Fibroblast of skin of abdomen (primary cell): ENCODE data around the gene KDF1.
"Not testable (repeated sequence)": the region's sequence is repeated elsewhere in the genome, so short reads cannot be mapped to it uniquely, and the experiment has no call there.

ENCODE experiments used
- DNase-seq: peaks from one replicate; pipeline ENCODE4 v3.0.0-alpha.2; 2013

Gene KDF1

DNA sequence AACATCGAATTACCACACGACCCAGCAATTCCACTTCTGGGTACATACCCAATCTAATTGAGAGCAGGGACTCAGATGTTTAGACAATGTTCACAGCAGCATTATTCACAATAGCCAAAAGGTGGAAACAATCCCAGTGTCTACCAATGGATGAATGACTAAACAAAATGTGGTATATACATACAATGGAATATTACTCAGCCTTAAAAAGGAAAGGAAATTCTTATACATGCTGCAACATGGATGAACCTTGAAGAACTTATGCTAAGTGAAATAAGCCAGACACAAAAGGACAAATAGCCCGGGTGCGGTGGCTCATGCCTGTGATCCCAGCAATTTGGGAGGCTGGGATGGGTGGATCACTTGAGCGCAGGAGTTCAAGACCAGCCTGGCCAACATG, 6.9 kb downstream of the KDF1 start:
- no peak for DNase-seq

DNA sequence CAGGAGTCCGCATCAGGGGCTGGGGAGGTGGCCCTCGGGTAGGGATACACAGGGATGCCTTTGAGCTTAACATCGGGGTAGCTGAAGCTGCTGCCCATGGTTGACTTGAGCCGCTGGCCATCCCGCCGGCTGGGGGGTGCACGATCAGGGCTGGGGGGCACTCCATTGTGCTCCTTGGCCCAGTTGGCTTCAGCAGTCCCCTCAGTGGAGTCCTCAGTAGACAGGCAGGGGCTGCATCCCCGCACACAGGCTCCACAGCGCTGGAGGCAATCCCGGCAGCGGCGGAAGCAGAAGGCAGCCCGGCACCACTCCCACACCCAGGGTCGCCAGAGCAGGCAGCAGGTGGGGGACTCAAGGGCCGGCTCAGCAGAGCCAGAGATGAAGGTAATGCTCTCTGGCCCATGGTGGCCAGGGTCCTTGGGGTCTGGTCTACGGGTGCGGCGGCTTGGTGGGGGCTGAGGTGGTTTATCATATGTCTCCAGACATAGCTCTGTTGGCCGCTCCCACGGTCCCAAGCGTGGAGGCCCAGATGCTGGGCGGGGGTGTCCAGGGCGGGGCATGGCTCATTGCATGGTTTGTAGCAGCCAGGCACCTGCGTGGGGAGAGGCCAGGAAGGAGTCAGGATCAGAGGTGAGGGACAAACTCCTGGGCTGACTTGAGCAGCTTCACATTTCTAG, 8.3 kb downstream of the KDF1 start:
- DNase-seq = no peak

DNA sequence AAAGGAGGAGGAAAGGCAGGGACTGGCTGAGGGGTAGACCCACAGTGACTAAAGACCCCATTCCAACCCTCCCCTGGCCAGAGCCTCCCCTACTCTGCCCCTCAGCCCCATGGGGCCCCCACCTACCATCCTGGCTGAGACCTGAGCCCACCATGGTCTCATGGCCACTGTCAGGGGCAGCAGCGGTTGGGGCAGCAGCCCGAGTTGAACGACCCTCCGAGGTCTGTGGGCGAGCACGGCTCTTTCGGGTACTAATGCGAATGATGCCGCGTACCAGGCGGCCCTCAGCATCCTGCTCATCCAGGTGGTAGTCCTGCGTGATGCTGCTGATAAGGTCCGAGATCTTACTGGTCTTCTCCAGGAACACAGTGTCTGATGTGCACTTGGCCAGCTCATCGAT, 9.1 kb downstream of the KDF1 start:
- DNase-seq = no peak

DNA sequence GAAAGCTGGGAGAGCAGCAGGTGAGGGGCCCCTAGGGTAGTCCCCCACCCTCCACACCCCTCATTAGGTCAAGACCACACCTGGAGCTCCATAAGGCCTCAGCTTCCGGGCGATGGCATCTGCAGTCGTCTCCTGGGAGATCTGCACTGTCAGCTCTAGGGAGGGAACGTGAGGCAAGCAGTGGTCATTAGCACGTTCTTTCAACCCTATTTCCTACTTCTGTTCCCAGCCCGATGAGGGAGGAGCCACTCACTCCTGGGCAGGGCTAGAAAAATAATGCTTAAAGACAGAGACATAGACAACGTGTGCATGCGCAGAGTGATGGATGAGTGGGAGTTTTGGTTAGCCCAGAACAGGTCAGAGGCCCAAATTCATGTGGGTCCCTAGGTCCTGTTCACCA, 9.7 kb downstream of the KDF1 start:
- no peak for DNase-seq

DNA sequence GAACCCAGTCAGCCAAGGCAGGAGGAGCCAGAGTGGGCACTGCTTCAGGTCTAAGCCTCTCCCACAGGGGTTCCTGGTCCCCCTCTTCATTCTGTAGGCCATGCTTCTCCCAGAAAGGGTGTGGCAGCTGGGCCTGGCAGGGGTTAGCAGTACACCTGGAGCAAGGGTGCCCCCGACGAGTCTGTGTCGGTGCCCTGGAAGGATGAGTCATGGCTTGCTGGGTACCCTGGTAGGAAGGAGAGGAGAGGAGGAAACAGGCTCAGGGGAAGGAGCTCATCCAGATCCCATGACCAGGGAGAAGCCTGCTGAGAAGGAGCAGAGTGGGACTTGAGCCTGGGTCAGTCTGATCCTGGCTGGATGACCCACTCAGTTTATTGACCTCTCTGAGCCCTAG, 10.3 kb downstream of the KDF1 start:
- no peak for DNase-seq

DNA sequence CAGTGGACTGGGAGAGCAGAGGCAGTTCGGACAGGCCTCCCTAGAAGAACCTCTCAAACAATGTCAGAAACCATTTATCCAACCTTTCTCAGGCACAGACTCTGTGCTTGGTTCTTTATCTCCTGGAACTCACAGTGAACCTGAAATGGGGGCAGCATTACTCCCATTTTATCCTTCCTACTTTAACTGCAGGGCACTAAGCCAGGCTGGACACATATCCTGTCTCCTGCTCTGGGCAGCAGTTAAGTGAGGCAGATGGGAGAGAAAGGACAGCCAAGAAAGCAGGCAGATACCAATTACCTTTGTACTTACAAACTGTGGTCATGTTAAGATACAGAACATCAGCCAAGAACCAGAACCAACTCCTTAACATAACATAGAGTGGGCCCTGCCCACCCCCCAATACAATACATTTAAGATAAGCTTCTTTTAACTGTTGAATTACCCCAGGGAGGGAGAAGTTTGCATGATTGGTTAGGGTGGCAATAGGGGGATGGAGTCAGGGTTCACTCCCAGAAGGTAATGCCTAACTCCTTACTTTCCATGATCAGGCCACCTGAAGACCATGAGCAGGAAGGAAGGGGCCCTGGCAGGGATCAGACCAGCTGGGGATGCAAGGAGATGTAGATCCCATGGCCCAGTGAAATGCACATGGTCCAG, 10.9 kb downstream of the KDF1 start:
- DNase-seq = no peak

DNA sequence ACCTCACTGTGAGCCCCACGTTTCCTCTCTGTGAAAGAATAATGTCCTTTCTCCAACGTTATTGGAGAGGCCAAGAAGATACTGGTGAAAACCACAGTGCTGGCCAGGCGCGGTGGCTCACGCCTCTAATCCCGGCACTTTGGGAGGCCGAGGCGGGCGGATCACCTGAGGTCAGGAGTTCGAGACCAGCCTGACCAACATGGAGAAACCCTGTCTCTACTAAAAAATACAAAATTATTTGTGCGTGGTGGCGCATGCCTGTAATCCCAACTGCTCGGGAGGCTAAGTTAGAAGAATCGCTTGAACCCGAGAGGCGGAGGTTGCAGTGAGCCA, 11.6 kb downstream of the KDF1 start:
- not testable (repeated sequence) for DNase-seq

DNA sequence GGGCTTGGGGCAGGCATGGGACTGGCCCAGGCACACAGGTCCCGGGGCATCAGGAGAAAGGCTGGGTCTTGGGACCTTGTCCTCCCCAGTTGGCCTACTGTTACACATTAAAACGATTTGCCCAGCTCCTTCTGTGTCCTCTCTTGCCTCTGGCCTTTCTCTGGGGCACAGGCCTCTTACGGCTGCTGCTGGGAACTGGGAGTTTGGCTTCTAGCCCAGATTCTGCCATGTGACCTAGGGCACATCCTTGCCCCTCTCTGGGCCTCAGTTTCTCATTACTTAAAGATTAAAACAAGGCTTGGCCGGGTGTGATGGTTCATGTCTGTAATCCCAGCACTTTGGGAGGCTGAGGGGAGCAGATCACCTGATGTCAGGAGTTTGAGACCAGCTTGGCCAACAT, 14.0 kb downstream of the KDF1 start:
- DNase-seq = no peak

DNA sequence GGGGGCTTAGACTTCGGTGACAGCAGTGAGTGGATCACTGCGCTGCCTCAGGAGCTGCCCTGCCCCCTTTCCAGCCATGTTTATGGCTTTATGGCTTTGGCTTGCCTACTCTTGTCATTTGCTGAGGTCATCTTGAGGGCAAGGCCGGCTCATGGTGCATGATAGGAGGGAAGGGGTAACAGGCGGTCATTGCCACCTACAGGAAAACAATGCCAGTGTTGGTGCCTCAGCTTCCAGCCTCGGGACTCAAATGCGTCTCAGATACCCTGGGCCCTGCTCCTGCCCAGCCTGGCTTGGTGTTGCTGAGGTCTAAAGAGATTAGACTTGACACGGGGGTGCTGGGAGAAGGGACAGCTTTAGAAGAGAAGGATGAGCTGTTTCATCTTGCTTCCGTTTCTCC, 14.5 kb downstream of the KDF1 start:
- no peak for DNase-seq

DNA sequence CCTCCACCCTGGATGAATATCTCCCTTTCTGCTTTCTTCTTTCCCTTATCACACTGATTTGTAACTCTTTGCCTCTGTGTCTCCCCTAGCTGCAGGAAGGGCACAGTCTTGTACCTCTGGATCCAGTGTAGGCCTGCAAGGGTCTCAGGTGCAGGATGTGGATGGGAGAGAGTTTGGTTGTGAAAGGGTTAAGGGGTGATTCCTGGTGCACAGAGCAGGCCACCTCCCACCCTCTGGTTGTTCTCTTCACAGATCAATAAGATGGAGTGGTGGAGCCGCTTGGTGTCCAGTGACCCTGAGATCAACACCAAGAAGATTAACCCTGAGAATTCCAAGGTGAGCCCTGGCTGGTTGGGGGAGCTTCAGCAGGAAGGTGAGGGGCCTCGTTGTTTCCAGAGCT, 15.1 kb downstream of the KDF1 start:
- DNase-seq = no peak

DNA sequence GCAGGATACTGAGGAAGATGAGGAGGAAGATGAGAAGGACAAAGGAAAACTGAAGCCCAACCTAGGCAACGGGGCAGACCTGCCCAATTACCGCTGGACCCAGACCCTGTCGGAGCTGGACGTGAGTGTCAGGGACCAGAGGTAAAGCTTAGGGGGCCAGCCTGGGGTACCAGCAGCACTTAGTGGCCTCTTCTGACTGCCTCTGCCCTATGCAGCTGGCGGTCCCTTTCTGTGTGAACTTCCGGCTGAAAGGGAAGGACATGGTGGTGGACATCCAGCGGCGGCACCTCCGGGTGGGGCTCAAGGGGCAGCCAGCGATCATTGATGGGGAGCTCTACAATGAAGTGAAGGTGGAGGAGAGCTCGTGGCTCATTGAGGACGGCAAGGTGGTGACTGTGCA, 17.6 kb downstream of the KDF1 start:
- DNase-seq = no peak

DNA sequence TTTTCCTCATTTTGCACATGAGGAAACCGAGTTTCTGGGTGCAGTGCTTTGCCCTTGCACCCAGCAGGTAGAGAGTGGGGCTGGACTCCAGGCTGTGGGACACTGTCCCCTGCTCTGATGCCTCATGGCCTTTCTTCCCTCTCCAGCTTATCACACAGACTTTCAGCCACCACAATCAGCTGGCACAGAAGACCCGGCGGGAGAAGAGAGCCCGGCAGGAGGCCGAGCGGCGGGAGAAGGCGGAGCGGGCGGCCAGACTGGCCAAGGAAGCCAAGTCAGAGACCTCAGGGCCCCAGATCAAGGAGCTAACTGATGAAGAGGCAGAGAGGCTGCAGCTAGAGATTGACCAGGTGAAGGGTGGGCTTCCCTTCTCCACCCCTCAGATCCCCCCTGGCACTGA, 19.0 kb downstream of the KDF1 start:
- no peak for DNase-seq

DNA sequence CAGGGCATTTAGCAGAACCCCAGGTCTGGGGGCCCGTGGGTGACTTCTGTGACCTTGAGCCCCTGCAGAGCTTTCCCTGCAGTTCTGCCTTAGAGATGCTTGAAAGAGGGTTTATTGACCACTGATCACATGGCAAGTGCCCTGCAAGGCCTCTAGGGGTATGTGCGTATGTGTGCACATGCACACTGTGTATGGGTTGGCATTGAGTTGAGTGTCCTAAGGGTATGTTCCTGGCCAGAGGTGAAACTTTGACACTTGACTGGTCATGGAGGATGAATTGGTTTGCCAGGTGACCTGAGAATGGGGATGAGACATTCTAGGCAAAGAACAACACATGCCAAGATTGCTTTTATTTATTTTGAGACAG, 21.6 kb downstream of the KDF1 start:
- no peak for DNase-seq

DNA sequence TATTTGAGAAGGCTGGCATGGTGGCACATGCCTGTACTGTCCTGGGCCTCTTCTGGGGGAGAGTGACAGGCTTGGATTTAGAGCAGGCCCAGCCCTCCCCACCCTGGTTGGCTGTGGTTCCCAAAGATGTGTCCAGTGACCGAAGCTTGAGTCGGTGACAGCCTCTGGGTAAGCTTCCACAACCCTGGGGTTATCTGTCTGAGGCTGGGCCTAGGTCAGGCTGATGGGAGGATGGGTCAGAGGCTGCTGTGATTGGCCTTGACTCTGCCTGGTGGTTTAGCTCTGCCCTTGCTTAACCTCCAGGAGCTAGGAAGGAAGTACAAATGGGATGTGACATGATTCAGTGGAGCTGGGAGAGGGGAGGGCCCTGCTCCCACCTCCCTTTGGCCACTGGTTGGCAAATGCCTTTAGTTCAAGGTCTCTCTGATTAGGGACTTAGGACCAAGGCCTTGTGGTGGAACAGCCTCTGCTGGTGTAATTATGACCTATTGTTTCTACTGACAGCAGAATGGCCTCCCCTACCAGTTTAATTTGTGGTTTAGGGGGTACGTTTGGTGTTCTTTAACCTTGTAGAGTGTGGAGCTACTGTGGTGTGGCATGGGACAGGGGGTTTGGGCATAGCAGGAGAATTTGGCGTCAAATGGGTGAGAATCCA, 22.1 kb downstream of the KDF1 start:
- DNase-seq = no peak

DNA sequence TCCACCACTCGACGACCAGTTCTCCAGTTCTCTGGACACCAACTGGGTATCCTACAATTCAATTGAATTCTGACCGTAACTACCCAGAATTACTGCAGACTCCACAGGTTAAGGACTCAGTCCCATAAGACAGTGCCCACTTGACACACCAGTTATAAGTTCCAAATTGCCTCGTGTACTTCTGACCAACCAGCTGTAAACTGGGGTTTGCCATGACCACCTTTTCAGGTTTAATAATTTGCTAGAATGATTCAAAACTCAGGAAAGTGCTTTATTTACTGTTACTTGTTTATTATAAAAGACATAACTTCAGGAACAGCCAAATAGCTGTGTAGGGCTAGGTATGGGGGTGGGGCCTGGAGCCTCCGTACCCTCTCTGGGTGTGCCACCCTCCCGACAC, 23.4 kb downstream of the KDF1 start:
- DNase-seq = no peak

DNA sequence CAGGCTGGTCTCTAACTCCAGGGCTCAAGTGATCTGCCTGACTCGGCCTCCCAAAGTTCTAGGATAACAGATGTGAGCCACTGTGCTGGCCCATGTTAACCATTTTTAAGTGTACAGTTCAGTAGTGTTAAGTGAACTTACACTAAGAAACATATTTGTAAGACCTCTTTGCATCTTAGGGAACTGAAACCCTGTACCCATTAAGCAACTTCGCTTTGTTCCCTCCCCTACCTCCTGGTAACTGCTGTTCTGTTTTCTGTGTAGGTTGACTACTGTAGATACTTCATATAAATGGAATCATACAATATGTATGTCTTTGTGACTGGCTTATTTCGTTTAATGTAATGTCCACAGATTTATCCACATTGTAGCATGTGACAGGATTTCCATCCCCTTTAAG, 27.7 kb downstream of the KDF1 start:
- DNase-seq = no peak

DNA sequence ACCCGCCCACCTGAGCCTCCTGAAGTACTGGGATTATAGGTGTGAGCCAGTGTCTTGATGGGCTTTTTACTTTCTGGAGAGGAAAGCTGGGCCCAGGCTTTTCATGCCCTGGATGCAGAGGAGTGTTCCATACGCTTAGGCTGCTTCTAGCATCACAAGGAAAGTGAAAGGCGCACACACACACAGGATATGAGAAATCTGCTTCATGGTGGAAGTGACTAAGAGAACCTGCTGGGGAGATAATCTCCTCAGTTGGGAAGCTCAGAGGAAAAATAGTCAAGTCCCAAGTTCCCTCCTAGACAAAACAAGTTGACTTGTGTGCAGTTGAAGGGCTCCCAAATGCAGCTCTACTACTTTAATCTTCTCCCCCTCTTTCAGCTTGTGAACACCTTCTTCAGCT, 36.6 kb downstream of the KDF1 start:
- no peak for DNase-seq

DNA sequence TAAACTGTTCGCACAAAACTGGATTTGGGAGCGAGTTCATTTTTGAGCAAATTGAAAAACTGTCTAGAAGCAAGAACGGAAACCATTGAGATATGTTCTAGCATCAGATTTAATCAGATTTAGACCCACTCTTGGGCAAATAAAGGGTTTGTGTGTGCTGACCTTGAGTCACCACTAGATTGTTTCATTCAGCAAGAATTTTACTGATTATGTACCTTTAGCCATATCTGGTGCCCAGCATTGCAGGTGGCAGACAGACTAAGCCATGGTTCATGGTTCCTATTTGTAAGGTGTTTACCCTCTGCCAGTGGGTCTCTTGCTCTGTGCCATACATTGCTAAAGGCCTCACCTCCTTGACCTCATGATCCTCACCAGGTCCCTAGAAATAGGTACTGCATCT, 37.4 kb downstream of the KDF1 start:
- no peak for DNase-seq

DNA sequence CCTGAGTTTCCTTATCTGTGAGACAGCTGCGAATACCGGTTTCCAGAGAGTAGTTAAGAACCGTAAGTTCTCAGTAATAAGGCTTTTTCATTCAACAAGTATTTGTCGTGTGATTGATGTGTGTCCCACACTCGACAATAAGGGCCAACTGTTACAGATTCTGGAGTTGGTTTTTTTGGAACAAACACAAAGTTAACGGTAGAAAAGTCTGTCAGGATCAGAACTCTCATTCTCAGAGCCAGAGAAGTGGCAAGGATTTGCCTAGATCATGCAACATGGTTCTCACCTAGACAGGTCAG, 37.9 kb downstream of the KDF1 start:
- DNase-seq = no peak

DNA sequence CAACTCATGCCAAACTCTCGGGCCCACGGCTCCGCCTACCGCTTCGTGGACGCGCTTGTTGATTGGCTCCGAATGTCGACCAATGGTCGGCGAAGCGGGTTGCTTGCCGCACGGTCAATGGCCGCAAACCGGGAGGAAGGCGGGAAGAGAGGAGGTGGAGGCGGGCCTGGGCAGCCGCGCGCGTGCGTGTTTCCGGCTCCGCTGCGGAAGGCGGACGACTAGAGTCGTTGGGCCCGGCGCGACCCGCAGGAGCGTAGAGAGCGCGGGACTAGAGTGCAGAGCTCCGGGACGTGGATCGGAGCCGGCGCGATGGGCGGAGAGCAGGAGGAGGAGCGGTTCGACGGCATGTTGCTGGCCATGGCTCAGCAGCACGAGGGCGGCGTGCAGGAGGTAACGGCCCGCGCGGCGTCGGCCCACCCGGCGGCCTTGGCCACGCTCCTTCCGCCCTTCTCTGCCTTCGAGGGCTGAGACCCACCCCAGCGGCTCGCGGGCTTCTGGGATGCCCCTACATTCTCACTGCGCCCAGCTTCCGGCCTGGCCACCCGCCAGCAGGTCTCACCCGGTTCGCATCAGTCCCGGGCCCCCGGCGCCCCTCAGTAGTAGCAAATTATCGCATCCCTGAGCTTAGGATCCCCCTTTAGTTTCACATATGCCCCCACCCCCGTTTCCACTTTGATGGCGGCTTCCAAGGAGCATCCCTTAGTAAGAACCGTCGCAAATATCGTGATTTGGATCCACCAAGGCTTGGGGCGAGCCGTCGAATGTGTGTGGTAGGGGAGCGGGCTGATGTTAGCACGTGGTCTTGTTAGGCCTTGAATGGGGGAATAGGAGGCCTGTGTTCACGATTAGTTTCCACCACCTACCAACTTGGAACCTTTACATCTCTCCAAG, 38.5 kb downstream of the KDF1 start, which contains the start of gene NUDC:
Gene NUDC, plus strand, starts transcription at position 204 of the 891 bp plus-strand sequence. Its CDS starts 106 bp downstream, at position 310.
- DNase-seq = peak; percentile 96

DNA sequence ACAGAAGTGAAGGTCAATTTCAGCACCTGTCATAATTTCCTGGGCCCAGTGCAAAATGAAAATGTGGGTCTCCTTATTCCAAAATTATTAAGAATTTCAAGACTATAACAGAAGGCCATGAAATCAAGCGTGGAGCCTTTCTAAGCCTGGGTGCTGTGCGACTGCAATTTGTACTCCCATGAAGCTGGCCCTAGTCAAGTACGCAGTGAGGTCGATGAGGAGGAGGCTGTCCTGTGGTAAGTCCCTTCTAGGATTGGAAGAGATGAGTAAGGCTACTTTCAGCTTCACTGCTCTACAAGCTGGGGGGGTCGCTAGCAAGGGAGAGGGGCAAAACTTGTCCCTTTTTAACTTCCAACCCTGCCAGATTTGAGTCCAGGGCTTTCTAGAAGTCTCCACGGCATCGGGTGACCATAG, 39.1 kb downstream of the KDF1 start:
- no peak for DNase-seq

DNA sequence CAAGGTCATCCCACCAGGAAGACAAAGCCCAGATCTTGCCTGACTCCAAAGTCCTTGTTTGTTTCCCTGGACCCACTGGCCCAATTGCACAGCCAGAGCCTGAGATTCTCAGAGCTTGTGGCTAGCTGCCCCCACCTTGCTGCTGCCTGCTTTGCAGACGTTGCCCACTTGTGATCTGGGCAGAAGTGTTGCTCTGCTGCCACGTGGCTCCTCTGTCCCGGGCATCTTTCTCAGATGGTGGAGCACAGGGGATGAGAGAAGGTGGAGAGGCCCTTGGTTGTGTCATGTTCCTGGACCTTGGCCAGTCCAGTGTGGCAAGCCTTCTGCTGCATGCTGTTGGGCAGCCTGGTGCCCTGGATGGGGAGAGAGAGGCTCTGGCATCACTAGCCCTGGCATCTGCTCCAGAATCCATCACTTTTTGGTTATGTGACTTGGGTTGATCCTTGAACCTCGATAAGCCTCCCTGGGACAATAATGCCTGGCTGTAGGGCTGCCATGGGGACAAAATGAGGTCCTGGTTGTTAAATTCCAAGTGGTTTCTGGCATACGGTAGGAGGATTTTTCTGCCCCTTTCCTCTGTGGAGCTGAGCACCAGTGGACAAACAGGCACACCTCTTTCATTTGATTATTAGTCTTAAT, 44.9 kb downstream of the KDF1 start:
- no peak for DNase-seq
